ENCODE data around the gene POFUT1.

Gene POFUT1

GRCh38 chr20:32208499-32209154 lies 947 bp downstream of the POFUT1 start:
- DNase-seq = no peak

GRCh38 chr20:32209850-32210605 lies 2.3 kb downstream of the POFUT1 start:
- no peak for DNase-seq

GRCh38 chr20:32213870-32214269 lies 6.2 kb downstream of the POFUT1 start:
- DNase-seq = no peak

GRCh38 chr20:32215147-32215546 lies 7.5 kb downstream of the POFUT1 start:
- DNase-seq = no peak

GRCh38 chr20:32215729-32216128 lies 8.0 kb downstream of the POFUT1 start:
- DNase-seq = no peak

- DNase-seq = no peak
Observed at GRCh38 chr20:32216179-32217142, 8.8 kb downstream of the POFUT1 start.

- no peak for DNase-seq
Observed at GRCh38 chr20:32218156-32218900, 10.6 kb downstream of the POFUT1 start.

GRCh38 chr20:32224463-32224862 lies 16.8 kb downstream of the POFUT1 start:
- DNase-seq = no peak

- DNase-seq = no peak
Observed at GRCh38 chr20:32226391-32226790, 18.7 kb downstream of the POFUT1 start.

- no peak for DNase-seq
Observed at GRCh38 chr20:32227306-32227705, 19.6 kb downstream of the POFUT1 start.

GRCh38 chr20:32227744-32228688 lies 20.3 kb downstream of the POFUT1 start:
- DNase-seq = no peak

GRCh38 chr20:32229251-32229747 lies 21.6 kb downstream of the POFUT1 start:
- no peak for DNase-seq

- DNase-seq = no peak
Observed at GRCh38 chr20:32230707-32231106, 23.0 kb downstream of the POFUT1 start.

GRCh38 chr20:32231245-32231644 lies 23.6 kb downstream of the POFUT1 start:
- no peak for DNase-seq

- no peak for DNase-seq
Observed at GRCh38 chr20:32231847-32232246, 24.2 kb downstream of the POFUT1 start.

GRCh38 chr20:32232326-32232886 lies 24.7 kb downstream of the POFUT1 start:
- no peak for DNase-seq

- no peak for DNase-seq
Observed at GRCh38 chr20:32233286-32233685, 25.6 kb downstream of the POFUT1 start.

GRCh38 chr20:32234135-32234808 lies 26.6 kb downstream of the POFUT1 start:
- DNase-seq = no peak

- no peak for DNase-seq
Observed at GRCh38 chr20:32235331-32236047, 27.8 kb downstream of the POFUT1 start.
